Endodermal cell (in vitro differentiated cells): ENCODE results near the gene UBXN11. TPM values are rescaled to one million over a fixed set of nuclear protein-coding genes. Genes with fewer than 3 reads are reported as not detected.

Experiments used
- DNase-seq: peaks from one replicate; pipeline ENCODE4 v3.0.0-alpha.2; 2017
- H3K27ac ChIP-seq: 2 replicates; pipeline ENCODE4 v1.5.1; 2013; ENCODE audit warnings: mild to moderate bottlenecking, low read depth, low read length, moderate library complexity
- H3K27me3 ChIP-seq: 2 replicates; pipeline ENCODE4 v1.6.1; 2013; ENCODE audit warnings: mild to moderate bottlenecking, low read length, moderate library complexity; ENCODE audit not compliant: insufficient read depth, control insufficient read depth, poor library complexity, severe bottlenecking
- H3K36me3 ChIP-seq: 2 replicates; pipeline ENCODE4 v1.7.0; 2013; ENCODE audit warnings: mild to moderate bottlenecking, low read length, moderate library complexity; ENCODE audit not compliant: control insufficient read depth, insufficient read depth
- H3K4me1 ChIP-seq: one replicate; pipeline ENCODE4 v1.7.0; 2013; ENCODE audit warnings: low read length; ENCODE audit not compliant: control insufficient read depth, insufficient read depth
- H3K4me3 ChIP-seq: 2 replicates; pipeline ENCODE4 v1.5.1; 2013; ENCODE audit warnings: mild to moderate bottlenecking, low read length, moderate library complexity
- H3K9ac ChIP-seq: 2 replicates; pipeline ENCODE4 v1.6.1; 2013; ENCODE audit warnings: mild to moderate bottlenecking, low read length, moderate library complexity; ENCODE audit not compliant: poor library complexity, severe bottlenecking; ENCODE audit errors: extremely low read depth
- H3K9me3 ChIP-seq: 2 replicates; pipeline ENCODE4 v1.6.1; 2013; ENCODE audit warnings: mild to moderate bottlenecking, low read length, moderate library complexity; ENCODE audit not compliant: control insufficient read depth
- H3K27ac Mint-ChIP-seq: 2 replicates; pipeline ENCODE4 v1.8.0; 2020; ENCODE audit warnings: mixed read lengths
- H3K27me3 Mint-ChIP-seq: 2 replicates; pipeline ENCODE4 v1.8.0; 2021; ENCODE audit warnings: mild to moderate bottlenecking, mixed read lengths; ENCODE audit not compliant: insufficient read depth
- H3K36me3 Mint-ChIP-seq: 2 replicates; pipeline ENCODE4 v1.8.0; 2020; ENCODE audit warnings: low read depth, mixed read lengths
- H3K4me1 Mint-ChIP-seq: 2 replicates; pipeline ENCODE4 v1.8.0; 2020; ENCODE audit warnings: mixed read lengths
- H3K4me3 Mint-ChIP-seq: 2 replicates; pipeline ENCODE4 v1.8.0; 2020; ENCODE audit warnings: mild to moderate bottlenecking, moderate library complexity, mixed read lengths
- H3K9me3 Mint-ChIP-seq: 2 replicates; pipeline ENCODE4 v1.8.0; 2020; ENCODE audit warnings: mild to moderate bottlenecking, mixed read lengths
- CTCF ChIP-seq: fragments of 200-600 bp; sonication (generic); conservative IDR thresholded peaks from 2 replicates; pipeline ENCODE4 v1.5.0; 2021; ENCODE audit warnings: antibody characterized with exemption, mild to moderate bottlenecking
- WGBS, 2 experiments: methylation state at CpG; one replicate each; pipeline versions ENCODE4 v1.1.5 to v1.1.7; 2013; ENCODE audit warnings: missing lambda C conversion rate in 2 of 2, mixed read lengths in 1 of 2; ENCODE audit not compliant: insufficient coverage in 1 of 2, insufficient read length in 1 of 2; 5-methylcytosine and 5-hydroxymethylcytosine counted together
- total RNA-seq, 2 donors: library from RNA; stranded (reverse); fragmentation: NEBNext Ultra II Directional in 1 of 2; extraction: Animal tissue kit (Norgen Biotek cat#: 25700) in 1 of 2; gene quantifications; 2 replicates in 1 of 2; 3 replicates in 1 of 2; pipeline ENCODE4 v1.2.1, GENCODE V29; 2021

UBXN11 gene
- total RNA-seq, 2 donors from 2014 or later: 24.3 to 30.3 TPM

- H3K36me3 ChIP-seq: no peaks in the 10 kb centered on the region
- H3K27ac ChIP-seq: no peak overlapping the region
- H3K27me3 ChIP-seq: no peaks in the 10 kb centered on the region
- no peaks in the 10 kb centered on the region for H3K9me3 ChIP-seq
- no peaks in the 10 kb centered on the region for H3K4me1 ChIP-seq
- H3K4me1 Mint-ChIP-seq: peaks cover 15% of the 10 kb centered on the region
- H3K4me3 Mint-ChIP-seq: no peak overlapping the region
- H3K27me3 Mint-ChIP-seq: no peaks in the 10 kb centered on the region
- no peak overlapping the region for H3K9ac ChIP-seq
- 69 to 81% methylated on average over 5 to 11 of the region's 11 CpGs for WGBS, 2 experiments
- no peak overlapping the region for H3K4me3 ChIP-seq
- no peak for TF ChIP-seq CTCF
- no peaks in the 10 kb centered on the region for H3K9me3 Mint-ChIP-seq
- peaks cover 5% of the 10 kb centered on the region for H3K36me3 Mint-ChIP-seq
- H3K27ac Mint-ChIP-seq: peak overlapping the region; percentile 61
- peak; percentile 80 for DNase-seq
Observed at GRCh38 chr1:26290122-26290881, 16.1 kb downstream of the UBXN11 start.

GRCh38 chr1:26289158-26290059, 17.0 kb downstream of the UBXN11 start:
- no peak for TF ChIP-seq CTCF
- 87 to 92% methylated on average over 14 to 21 of the region's 21 CpGs for WGBS, 2 experiments
- Mint-ChIP-seq H3K27me3 (no peaks in the 10 kb centered on the region), H3K27ac (no peak overlapping the region), H3K36me3 (peaks cover 5% of the 10 kb centered on the region), H3K9me3 (no peaks in the 10 kb centered on the region), H3K4me3 (no peak overlapping the region), H3K4me1 (peaks cover 22% of the 10 kb centered on the region)
- Histone ChIP-seq H3K4me1 (no peaks in the 10 kb centered on the region), H3K9me3 (no peaks in the 10 kb centered on the region), H3K36me3 (no peaks in the 10 kb centered on the region), H3K27ac (no peak overlapping the region), H3K27me3 (no peaks in the 10 kb centered on the region), H3K9ac (no peak overlapping the region), H3K4me3 (no peak overlapping the region)
- no peak for DNase-seq

- no peak for TF ChIP-seq CTCF
- Histone ChIP-seq H3K36me3 (no peaks in the 10 kb centered on the region), H3K9me3 (no peaks in the 10 kb centered on the region), H3K4me1 (no peaks in the 10 kb centered on the region), H3K9ac (no peak overlapping the region), H3K27ac (no peak overlapping the region), H3K27me3 (no peaks in the 10 kb centered on the region), H3K4me3 (no peak overlapping the region)
- DNase-seq: no peak
- WGBS, 2 experiments: 85 to 92% methylated on average over 5 of the region's 5 CpGs
- peaks cover 3% of the 10 kb centered on the region for H3K36me3 Mint-ChIP-seq
- no peak overlapping the region for H3K27ac Mint-ChIP-seq
- H3K4me1 Mint-ChIP-seq: peaks cover 22% of the 10 kb centered on the region
- no peaks in the 10 kb centered on the region for H3K27me3 Mint-ChIP-seq
- no peaks in the 10 kb centered on the region for H3K9me3 Mint-ChIP-seq
- H3K4me3 Mint-ChIP-seq: no peak overlapping the region
Observed at GRCh38 chr1:26288311-26288941, 18.0 kb downstream of the UBXN11 start.
